Caki2 (cell line): ENCODE data around the gene DPYSL3. TPM values are rescaled to one million over a fixed set of nuclear protein-coding genes. Genes with fewer than 3 reads are reported as not detected.

ENCODE experiments used
- DNase-seq: peaks from one replicate; pipeline ENCODE4 v3.0.0-alpha.2; 2015; ENCODE audit warnings: low read depth
- in situ Hi-C: cut with HindIII; loops from 2 replicates; pipeline ENCODE4 v1.10.0; 2016; ENCODE audit warnings: low sequenced_read_pairs, low pct_unique_long_range_greater_than_20kb, mixed read lengths
- total RNA-seq: library from RNA; depleted of rRNA; stranded (reverse); fragments of >200 nt; shearing (Covaris generic); gene quantifications from 2 replicates; pipeline ENCODE4 v1.2.3, GENCODE V29; 2014; ENCODE audit warnings: low replicate concordance

Gene DPYSL3
- total RNA-seq, 1 experiment from 2014 or later = 186 TPM

DNA sequence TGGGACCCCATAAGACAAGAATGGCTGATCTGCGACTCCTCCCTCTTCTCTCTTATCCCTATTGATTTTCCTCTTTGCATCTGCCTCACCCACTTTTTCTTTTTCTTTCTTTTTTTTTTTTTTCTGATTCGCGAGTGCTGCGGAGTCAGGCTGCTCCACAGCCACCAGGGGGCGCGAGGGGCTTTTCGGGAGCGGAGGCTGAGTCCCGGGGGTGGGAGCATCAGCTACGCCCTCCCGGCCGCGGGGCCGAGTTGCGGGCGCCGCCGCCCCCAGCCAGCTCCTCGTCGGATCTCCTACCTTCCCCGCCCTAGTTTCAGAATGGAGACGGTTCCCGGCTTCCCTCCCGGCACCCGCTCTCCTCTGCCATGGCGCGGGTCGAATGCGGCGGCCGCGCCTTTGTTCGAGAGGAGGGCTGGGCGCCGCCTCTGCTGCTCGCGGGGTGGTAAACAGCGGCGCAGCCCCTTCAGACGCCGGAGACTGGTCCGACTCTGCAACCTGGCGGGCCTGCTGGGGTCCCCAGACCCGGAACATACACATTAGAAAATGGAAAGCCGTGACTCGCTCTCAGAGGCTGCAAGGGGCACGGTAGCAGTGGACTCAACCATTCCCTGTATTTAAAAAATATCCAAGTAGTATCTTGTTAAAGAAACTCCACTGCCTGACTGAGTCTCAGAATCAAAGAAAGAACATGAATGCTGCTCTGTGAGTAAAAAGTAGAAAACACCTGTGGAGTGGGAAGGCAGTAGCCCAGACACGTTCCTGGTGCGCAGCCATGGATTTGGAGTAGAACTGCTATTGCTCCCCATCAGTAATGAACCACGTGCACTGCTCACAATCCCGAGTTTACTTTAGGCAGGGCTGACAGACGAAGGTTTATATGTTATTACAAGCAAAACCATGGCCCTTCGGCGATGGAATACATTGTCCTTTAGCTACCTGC lies 55.7 kb downstream of the DPYSL3 start:
- in situ Hi-C loops = no loop called here

DNA sequence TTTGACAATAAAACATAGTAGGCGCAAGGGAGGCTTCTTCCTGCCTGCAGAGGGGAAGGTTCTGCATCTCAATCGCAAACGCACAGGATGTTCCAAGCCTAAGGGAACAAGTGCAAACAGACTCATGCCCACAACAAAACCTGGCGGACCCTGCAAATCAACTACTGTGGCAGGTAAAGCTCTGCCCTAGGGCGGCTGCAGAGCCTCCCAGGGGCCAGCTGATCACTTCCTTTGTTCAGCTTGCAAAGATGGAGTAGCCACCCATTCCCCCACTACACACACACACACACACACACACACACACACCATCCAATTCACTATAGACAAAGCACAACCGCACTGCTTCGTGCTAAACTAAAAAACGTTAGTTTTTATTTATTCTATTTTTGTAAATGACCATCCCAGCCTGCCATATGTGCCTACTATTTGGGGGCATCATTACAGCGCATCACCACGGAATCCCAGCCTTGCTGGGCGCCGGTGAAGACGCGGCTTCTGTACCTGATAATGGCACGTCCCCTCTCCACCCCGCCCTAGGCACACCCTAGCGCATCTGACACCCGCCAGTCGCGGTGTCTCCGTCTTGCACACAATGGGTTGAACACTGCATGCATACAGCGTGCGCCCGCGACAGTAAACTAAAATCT lies 57.6 kb downstream of the DPYSL3 start:
- no peak for DNase-seq
- in situ Hi-C loops = no loop called here

More for the DNA sequence above, 55.7 kb downstream of the DPYSL3 start:
- peak; percentile 94 for DNase-seq

DNA sequence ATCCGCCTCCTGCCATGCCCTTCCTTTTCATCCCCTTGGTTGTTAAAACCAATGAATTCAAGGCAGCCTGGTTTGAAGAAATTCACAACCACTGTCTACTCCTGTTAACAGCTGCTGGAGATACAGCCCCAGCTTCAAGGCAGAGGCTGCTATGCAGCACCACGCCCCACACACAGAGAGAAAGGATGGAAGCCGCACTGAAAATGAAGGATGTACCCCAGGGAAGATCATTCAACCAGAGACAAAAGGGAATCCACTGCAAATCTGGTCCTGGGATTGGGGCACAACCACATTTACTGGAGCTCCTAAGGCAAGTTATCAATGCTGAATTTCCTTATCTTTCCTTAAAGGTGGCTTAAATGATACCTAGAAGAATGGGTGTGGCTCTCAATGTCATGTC lies 58.7 kb downstream of the DPYSL3 start:
- in situ Hi-C loops = no loop called here
- no peak for DNase-seq

DNA sequence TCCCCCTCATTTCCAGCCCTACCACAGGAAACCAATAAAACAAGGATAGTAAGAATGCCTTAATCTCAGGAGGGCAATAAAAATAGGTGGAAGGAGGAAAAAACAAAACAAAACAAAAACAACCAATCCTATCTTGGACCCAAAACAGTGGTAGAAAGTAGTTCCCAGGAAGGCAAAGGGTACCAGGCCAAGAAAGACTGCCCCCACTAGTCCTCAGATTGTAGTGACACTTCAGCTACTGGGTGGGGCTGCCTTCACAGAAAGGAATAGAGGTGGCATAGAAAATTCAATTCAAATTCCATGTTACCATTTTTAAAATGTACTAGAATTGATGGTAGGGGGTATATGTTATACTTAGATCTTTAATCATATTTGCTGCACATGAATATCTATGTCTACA lies 59.3 kb downstream of the DPYSL3 start:
- no peak for DNase-seq
- in situ Hi-C loops = no loop called here

DNA sequence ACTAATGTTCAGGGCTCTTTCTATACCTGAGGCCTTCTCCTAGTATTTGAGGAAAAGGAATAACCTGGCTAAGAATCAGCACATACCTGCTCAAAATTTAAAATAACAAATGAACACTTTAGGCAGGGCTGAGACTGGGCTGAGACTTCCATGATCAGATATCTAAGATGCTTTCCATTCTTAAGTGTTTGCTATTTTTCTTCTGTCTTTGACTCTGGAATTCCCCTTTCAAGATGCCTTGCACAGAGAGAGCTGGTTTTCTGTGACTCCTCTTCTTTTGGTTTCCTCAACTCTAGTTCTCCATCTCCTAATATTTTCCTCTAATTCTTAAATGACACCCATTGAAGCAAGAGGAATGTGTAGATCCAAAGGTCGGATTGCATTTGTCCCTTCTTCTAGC lies 61.1 kb downstream of the DPYSL3 start:
- DNase-seq = no peak
- in situ Hi-C loops = no loop called here

DNA sequence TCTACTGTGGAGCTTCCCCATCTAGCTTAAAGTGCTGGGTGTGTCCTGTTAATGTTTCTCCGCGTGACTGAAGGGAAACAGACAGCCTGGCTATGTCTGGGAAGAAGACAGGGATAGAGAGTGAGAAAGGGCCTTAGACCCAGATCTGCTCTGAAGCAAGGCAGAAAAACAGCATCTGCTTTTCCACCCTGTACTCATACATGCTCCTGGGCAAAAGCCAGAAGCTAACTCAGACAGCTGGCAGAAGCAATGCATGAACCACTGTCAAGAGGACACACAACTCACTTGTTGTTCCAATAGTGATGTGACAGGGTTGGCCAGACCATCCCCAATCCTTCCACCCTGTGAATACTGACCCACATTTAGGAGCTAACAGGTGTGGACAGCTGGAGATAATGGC lies 63.3 kb downstream of the DPYSL3 start:
- in situ Hi-C loops = no loop called here
- peak; percentile 45 for DNase-seq

DNA sequence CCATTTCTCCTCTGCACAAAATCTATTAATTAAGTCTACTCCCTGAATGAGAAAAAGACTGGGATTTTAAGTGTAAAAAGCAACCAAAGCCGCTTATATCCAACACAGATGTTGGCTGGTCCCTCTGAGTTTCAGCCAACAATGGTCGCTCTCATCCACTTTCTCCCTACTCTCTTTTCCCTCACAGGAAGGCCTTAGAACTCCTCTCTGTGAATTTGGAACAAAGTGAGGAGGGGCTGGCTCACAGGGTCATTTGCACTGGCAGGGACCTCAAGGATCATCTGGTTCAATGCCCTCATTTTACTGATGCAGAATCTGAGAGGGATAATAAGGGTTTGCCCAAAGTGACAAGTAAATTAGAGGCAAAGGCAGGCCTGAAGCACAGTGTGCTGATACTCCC lies 64.0 kb downstream of the DPYSL3 start:
- in situ Hi-C loops = no loop called here
- DNase-seq = no peak

DNA sequence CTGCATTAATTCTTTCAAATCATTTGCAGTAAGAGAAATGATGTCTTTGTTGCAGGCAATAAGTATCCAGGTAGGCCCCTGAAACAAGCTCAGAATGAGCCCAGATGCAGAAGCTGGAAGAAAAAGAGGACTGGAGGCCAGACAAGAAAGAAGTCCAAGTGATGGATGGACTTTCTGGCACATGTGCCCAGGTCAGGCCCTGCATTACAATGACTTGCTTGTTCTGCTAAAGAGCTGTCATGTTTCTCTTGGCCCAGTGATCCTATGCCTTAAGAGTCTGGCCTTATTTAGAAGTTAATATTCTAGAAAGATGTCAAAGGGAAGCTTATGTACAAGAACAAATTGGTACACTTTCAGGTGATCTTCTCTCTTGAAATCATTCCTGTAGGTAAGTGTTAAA lies 64.8 kb downstream of the DPYSL3 start:
- in situ Hi-C loops = no loop called here
- DNase-seq = no peak

DNA sequence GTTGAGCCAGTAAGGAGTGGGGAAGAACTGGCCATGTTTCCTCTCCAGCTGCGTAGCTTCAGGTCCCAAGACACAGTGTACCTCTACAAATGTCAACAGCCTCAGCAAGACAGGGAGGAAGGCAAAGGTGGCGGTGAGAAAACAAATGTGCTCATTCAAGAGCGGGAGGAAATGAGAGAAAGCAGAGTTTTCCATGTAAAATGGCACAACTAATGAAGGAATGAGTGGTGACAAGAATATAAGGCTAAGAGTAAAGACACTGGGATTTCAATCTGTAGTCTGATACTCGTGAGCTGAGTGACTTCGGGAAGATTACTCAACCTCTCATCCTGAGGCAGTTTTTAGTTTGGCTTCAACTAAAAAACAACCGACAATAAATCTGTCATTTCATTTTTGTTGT lies 67.6 kb downstream of the DPYSL3 start:
- in situ Hi-C loops = no loop called here
- no peak for DNase-seq

DNA sequence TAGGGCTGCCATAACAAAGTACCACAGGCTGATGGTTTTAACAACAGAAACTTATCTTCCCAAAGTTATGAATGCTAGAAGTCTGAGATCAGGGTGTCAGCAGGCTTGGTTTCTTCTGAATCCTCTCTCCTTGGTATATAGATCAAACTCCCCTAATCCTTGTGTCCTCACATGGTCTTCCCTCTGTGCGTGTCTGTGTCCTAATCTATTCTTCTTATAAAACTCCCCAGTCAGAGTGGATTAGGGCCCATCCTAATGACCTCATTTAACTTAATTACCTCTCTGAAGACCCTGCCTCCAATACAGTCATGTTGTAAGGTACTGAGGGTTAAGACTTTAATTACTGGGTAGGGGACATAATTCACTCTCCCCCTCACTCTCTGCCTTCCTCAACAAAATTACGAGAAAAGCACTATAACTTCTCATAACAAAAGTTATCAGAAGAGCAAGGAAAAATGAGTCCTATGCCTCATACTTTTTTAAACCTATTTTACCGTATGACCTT lies 68.6 kb downstream of the DPYSL3 start:
- DNase-seq = no peak
- in situ Hi-C loops = no loop called here

DNA sequence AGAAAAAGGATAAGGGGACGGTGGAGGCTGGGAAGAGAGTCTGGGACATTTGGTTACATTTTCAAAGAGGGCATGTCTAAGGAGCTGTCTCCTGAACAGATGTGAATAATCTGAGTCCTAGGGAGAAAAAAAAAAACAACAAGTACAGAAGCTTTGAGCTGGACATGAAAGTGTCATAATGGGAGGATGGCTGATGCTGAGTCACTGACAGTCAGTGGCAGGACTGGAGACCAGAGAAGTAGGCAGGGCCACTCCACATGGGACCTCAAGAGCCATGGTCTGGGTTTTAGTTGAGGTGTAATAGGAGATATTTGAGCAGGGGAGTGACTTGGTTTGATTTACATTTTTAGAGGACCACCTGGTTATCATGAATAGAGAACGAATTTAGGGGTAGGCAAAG lies 70.6 kb downstream of the DPYSL3 start:
- in situ Hi-C loops = no loop called here
- peak; percentile 52 for DNase-seq

DNA sequence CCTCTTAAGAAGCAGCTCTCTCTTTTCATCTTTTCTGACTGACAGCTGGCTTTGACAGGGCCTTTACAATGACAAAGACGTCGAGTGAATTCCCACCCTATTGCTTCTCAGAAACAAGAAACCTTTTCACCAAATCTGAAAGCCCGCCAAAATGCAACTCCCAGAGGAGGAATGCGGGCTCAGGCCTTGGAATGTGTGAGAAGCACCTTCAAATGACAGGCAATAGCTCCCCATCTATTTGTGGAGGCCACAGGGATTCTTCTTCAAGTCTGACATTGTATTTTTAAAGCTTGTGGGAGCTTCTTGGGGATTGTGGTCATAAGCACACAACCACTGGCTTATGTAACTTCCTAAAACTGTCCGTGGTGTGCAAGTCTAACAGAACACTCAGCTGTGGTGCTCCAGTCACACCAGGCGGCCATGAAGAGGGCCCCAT lies 72.7 kb downstream of the DPYSL3 start:
- in situ Hi-C loops = no loop called here
- no peak for DNase-seq

DNA sequence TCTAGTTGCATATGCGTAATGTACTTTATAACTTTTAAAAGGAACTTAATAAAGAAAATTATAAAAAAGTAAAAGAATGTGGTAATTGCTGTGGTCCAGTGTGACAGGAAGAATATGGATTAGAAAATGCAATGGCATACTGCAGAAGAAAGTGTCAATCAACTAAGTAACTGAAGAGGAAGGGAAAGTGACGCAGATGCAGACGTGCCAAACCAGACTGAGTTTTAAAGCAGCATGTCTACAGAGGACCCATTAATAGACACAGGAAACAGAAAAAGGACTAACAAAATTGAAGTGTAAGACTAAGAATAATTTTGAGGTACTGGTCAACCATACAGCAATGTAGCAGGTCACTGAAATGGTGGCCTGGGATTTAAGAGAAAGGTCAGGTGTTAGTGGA lies 73.3 kb downstream of the DPYSL3 start:
- DNase-seq = no peak
- in situ Hi-C loops = no loop called here

DNA sequence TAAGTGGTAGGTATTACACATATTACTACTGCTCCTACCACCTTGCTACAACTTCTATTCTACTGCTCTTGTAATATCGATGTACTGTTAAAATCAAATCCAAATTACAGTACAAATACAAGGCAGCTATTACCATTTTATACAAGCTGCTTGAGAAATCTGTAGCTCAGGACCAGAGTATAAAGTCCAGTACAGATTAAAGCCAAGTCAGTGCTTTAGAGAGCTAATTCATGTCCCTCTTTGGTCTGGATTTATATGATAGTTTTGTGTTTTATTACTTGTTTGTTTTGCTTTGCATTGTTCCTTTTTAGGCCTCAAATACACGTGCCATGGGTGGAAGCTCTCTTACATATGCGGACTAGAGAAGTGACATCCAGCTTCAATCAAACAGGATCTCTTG lies 75.8 kb downstream of the DPYSL3 start:
- in situ Hi-C loops = no loop called here
- no peak for DNase-seq

DNA sequence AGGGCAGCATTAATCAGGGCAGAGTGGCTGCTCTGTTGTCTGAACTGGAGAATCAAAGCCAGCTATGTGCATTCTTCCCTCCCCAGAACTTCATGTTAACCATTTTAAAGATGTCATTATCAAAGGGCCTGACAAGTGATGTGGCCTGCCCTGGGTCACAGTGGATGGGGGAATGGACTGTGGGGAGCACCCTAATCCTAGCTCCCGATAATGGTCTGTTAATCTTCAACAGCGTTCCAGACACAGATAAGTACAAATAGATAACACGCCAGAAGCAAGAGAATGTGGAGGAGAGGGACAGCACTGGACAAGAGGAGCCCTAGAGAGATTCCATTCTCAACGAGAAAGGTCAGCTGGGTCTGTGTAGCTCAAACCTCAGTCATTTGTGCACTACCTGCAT lies 77.5 kb downstream of the DPYSL3 start:
- in situ Hi-C loops = no loop called here
- DNase-seq = no peak

DNA sequence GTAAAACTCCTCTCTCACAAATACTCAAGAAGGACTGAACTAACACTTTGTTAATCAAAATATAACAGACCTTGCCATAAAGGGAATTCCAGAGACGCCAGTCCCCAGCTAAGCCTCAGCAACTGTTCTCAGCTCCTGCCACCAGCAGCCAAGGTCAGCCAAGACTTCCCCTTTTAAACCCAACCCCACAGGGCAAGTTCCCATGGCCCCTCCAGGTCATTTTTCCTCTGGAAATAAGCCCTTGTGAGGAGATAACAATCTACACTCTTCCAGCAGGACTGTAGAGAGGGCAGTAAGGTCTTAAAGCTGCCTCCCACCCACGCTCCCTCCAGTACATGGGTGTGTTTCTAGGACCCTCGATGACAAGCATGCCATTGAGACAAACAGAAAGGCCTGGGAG lies 78.3 kb downstream of the DPYSL3 start:
- DNase-seq = no peak
- in situ Hi-C loops = no loop called here

DNA sequence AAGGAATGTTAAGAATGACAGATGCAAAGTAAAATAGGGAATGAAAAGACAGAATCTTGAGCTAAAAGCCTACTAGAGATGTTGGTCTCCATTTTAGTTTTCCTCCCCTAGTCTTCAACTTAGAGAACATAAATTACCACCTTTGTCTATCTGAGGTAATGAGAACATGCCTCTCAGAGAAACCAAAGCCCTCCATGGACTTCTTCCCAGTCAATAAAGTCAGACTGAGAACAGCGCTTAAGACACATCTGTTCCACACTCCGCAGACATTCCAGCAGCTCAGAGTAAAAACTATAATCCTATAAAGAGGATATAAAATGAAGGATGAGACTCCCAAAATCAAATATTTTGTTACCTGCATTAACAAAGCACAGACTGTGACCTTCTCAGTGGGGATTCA lies 79.2 kb downstream of the DPYSL3 start:
- DNase-seq = no peak
- in situ Hi-C loops = no loop called here

DNA sequence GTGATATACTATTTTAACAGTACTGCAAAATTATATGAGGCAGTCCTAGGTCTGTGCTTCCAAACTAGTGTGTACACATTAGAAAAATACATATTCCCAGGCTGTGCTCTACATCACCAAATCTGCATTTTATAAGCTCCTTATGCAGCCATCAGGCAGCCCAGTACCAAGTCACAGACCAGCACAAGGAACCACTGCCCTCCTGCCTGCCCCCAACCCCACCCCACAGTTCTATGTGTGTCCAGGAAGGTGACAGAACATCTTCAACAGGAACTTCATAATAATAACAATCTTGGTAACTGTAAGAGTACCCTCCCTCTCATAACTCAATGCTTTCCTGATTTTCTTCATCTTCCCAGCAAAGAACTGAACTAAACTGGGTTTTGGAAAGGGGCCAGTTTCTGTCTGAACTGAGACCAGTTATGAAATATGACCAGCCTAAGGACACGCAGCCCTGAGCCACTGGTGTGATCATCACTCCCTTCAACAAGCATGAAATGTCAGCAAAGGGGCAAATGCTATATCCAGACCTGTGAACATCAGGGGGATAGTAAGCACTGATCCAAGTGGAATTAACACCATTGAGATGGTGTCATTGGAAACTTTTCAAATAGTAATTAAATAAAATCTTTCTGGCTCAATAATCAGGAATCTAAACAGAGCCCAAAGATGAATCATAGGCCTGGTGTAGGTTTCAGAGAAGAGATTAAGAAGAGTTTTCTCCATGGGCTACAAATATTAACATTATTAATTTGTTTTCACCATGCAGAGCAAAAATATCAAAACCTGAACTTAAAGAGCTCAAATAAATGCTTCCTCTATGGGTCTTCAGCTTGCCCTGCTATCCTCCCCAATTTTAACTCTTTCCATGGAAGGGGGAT lies 82.1 kb downstream of the DPYSL3 start:
- in situ Hi-C loops = no loop called here
- no peak for DNase-seq
